Measurements from ENCODE around the gene ZNF710. TPM values are rescaled to one million over a fixed set of nuclear protein-coding genes. Genes with fewer than 3 reads are reported as not detected.

The ZNF710 gene
- total and polyA plus RNA-seq, 9 of the 15 experiments (the other 6 are each of a cell fraction or from before 2014, with no cell fraction given): 0.56 to 14.2 (median 5.2) TPM

GRCh38 chr15:90035095-90035839, 34.1 kb downstream of the ZNF710 start (continued):
- peak; percentile 4; the same call in 1 of the 2 replicates for TF ChIP-seq PHF8 (IDR thresholded peaks at IDR 0.05; ENCODE audit: borderline replicate concordance, low read length)
- TF ChIP-seq, protein P1, sequence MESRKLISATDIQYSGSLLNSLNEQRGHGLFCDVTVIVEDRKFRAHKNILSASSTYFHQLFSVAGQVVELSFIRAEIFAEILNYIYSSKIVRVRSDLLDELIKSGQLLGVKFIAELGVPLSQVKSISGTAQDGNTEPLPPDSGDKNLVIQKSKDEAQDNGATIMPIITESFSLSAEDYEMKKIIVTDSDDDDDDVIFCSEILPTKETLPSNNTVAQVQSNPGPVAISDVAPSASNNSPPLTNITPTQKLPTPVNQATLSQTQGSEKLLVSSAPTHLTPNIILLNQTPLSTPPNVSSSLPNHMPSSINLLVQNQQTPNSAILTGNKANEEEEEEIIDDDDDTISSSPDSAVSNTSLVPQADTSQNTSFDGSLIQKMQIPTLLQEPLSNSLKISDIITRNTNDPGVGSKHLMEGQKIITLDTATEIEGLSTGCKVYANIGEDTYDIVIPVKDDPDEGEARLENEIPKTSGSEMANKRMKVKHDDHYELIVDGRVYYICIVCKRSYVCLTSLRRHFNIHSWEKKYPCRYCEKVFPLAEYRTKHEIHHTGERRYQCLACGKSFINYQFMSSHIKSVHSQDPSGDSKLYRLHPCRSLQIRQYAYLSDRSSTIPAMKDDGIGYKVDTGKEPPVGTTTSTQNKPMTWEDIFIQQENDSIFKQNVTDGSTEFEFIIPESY (CRISPR knock-in tag; IDR thresholded peaks at IDR 0.05): 0 out of 2 replicates have a peak, but pooled peaks have one; percentile 19
- peak; percentile 64; the same call in 1 of the 2 replicates for TF ChIP-seq JUND (IDR thresholded peaks at IDR 0.05; ENCODE audit: borderline replicate concordance, low read depth, low read length)
- peak; percentile 64; the same call in 1 of the 3 replicates for TF ChIP-seq JUND (tag; IDR thresholded peaks at IDR 0.05; ENCODE audit: borderline replicate concordance, low read depth, low read length)
- no peak for TF ChIP-seq HDAC2 (IDR thresholded peaks at IDR 0.05)
- TF ChIP-seq MAZ (CRISPR knock-in tag; conservative IDR thresholded peaks at IDR 0.05 in 1 of 2, IDR thresholded peaks at IDR 0.05 in 1 of 2): no peak; a peak in 1 of 4 replicates
- no peak for TF ChIP-seq KHSRP (IDR thresholded peaks at IDR 0.05)
- TF ChIP-seq E2F8 (IDR thresholded peaks at IDR 0.05; ENCODE audit: low read depth, partially characterized antibody): no peak
- TF ChIP-seq, protein P2, sequence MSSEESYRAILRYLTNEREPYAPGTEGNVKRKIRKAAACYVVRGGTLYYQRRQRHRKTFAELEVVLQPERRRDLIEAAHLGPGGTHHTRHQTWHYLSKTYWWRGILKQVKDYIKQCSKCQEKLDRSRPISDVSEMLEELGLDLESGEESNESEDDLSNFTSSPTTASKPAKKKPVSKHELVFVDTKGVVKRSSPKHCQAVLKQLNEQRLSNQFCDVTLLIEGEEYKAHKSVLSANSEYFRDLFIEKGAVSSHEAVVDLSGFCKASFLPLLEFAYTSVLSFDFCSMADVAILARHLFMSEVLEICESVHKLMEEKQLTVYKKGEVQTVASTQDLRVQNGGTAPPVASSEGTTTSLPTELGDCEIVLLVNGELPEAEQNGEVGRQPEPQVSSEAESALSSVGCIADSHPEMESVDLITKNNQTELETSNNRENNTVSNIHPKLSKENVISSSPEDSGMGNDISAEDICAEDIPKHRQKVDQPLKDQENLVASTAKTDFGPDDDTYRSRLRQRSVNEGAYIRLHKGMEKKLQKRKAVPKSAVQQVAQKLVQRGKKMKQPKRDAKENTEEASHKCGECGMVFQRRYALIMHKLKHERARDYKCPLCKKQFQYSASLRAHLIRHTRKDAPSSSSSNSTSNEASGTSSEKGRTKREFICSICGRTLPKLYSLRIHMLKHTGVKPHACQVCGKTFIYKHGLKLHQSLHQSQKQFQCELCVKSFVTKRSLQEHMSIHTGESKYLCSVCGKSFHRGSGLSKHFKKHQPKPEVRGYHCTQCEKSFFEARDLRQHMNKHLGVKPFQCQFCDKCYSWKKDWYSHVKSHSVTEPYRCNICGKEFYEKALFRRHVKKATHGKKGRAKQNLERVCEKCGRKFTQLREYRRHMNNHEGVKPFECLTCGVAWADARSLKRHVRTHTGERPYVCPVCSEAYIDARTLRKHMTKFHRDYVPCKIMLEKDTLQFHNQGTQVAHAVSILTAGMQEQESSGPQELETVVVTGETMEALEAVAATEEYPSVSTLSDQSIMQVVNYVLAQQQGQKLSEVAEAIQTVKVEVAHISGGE (CRISPR knock-in tag; IDR thresholded peaks at IDR 0.05): 0 out of 6 replicates have a peak, but pooled peaks of 1 of the 3 experiments have one; percentile 24
- 0 out of 2 replicates have a peak, but pooled peaks have one; percentile 3 for TF ChIP-seq ZFX (CRISPR knock-in tag; IDR thresholded peaks at IDR 0.05)
- peak; percentile 25; the same call in 1 of the 2 replicates for TF ChIP-seq ATF3 (IDR thresholded peaks at IDR 0.05)
- no peak for TF ChIP-seq ATF3 (CRISPR knock-in tag; conservative IDR thresholded peaks at IDR 0.05)
- TF ChIP-seq KAT7 (CRISPR knock-in tag; IDR thresholded peaks at IDR 0.05; ENCODE audit: borderline replicate concordance): 0 out of 2 replicates have a peak, but pooled peaks have one; percentile 55
- TF ChIP-seq SPI1 (IDR thresholded peaks at IDR 0.05; ENCODE audit: borderline replicate concordance, low read depth, low read length): peak; percentile 52; the same call in 1 of the 2 replicates
- TF ChIP-seq TEAD4 (IDR thresholded peaks at IDR 0.05; ENCODE audit: low read length): peak; percentile 6; the same call in 1 of the 2 replicates
- 0 out of 2 replicates have a peak, but pooled peaks have one; percentile 37 for TF ChIP-seq TEAD4 (CRISPR knock-in tag; IDR thresholded peaks at IDR 0.05; ENCODE audit: borderline replicate concordance)

Data from K562 (cell line).